ENCODE results near the gene DACH2.

GRCh38 chrX:86579777-86580176 lies 431.5 kb downstream of the DACH2 start:
- TF ChIP-seq POLR2A (IDR thresholded peaks at IDR 0.05) (no peak), CTCF (IDR thresholded peaks at IDR 0.05) (no peak), EP300 (IDR thresholded peaks at IDR 0.05) (no peak)

All from ovary (tissue), 3 donors.